ENCODE measurements around the gene MSRB1. TPM values are rescaled to one million over a fixed set of nuclear protein-coding genes. Genes with fewer than 3 reads are reported as not detected.

Gene MSRB1
- total RNA-seq, 4 donors from 2014 or later = 5.0 to 43.7 (median 12.4) TPM

DNA sequence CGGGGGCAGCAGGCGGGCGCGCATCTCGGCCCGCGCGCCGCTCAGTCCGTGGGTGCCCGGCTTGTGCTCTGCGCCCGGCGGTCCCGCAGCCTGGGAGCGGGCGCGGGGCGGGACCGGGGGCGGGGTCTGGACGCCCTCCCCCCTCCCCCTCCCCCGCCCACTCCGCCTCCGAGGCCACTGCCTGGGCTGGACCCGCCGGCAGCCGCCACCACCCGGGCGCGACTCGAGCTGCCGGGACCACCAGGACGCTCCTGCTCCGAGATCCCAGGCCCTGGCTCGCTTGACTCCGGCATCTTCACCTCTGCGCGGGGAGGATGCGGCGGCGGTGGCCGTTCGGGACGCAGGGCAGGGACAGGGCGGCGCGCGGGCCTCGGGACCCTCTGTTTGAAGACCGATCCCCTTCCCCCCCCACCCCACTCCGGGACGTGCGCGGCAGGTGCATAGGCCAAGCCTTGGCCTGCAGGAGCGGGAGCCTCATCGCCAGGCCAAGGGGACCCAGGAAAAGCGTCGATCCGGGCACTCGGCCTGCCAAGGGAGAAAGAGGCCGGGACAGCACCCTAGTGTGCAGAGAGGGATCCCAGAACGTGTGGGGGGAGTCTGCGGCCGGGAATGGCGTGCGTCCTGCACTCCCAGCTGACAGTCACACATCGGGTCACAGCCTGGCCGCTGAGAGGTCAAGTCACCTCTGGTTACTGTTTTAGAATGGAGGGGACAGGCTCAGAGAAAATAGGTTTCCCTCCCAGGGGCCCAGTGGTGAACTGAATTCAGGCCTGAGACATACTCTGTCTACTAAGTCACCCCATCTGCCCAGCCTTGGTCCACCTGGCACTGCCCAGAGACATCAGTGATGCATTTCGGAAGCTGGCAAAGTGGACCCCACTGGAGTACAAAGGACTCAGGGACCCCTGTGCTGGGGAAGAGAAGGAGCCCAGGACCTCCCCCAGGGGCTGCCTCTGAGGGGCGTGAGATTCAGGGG is 24.4 kb downstream of the MSRB1 start, which contains the start of gene HS3ST6:
TSS of gene HS3ST6 (minus strand) at position 65 of the 976 bp plus-strand sequence. CDS start 92 bp downstream, outside the sequence.
- WGBS, 2 donors = 10 to 13% methylated on average over 9 to 19 of the region's 71 CpGs
- no peak for DNase-seq
- TF ChIP-seq POLR2A (IDR thresholded peaks at IDR 0.05) = no peak
- TF ChIP-seq, protein P1, sequence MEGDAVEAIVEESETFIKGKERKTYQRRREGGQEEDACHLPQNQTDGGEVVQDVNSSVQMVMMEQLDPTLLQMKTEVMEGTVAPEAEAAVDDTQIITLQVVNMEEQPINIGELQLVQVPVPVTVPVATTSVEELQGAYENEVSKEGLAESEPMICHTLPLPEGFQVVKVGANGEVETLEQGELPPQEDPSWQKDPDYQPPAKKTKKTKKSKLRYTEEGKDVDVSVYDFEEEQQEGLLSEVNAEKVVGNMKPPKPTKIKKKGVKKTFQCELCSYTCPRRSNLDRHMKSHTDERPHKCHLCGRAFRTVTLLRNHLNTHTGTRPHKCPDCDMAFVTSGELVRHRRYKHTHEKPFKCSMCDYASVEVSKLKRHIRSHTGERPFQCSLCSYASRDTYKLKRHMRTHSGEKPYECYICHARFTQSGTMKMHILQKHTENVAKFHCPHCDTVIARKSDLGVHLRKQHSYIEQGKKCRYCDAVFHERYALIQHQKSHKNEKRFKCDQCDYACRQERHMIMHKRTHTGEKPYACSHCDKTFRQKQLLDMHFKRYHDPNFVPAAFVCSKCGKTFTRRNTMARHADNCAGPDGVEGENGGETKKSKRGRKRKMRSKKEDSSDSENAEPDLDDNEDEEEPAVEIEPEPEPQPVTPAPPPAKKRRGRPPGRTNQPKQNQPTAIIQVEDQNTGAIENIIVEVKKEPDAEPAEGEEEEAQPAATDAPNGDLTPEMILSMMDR (IDR thresholded peaks at IDR 0.05) = no peak
- Histone ChIP-seq H3K4me1 (peaks cover 0 to 17% of the 10 kb centered on the region in 2 donors), H3K27ac (no peak within 1 kb of the TSS), H3K36me3 (no peaks in the 10 kb centered on the region), H3K9me3 (no peaks in the 10 kb centered on the region), H3K27me3 (peaks cover 12% of the 10 kb centered on the region), H3K4me3 (replicated peaks in 1 of 3) (no peak within 1 kb of the TSS)
- intact Hi-C loops (cut with DNase I) = no loop called here

DNA sequence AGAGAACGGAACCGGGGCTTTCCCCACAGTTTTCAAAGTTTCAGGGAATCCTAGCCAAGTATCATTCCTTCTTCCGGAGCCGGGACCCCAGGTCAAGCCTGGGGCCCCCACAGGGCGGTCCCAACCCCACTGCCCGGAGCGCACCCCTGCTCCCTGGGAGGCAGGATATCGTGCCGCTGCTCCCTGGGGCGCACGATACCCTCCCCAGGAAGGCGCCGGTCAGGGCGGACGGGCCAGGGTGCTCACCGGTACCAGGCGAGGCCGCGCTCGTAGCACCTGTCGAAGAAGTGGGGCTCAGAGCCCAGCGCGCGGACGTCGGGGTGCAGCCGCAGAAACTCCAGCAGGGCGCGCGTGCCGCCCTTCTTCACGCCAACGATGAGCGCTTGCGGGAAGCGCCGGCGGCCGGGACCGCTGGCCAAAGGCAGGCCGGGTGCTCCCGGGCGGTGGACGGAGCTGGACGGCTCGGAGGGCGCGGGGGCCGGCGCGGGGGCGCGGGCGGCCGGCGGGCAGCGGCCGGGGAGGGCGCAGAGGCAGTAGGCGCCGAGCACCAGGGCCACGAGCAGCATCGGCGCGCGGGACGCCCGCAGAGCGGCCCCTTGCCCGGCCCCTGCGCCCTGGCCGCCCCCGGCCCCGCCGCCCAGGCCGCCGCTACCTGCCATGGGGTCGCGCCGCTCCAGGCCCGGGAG is 25.2 kb downstream of the MSRB1 start:
- Histone ChIP-seq H3K27me3 (peaks cover 12% of the 10 kb centered on the region), H3K36me3 (no peaks in the 10 kb centered on the region), H3K9me3 (no peaks in the 10 kb centered on the region), H3K4me1 (peaks cover 0 to 21% of the 10 kb centered on the region in 2 donors), H3K27ac (no peak overlapping the region), H3K4me3 (replicated peaks in 1 of 3) (no peak overlapping the region)
- no peak for DNase-seq
- WGBS, 2 donors = 0% methylated on average over 4 to 10 of the region's 81 CpGs
- TF ChIP-seq, protein P1 (IDR thresholded peaks at IDR 0.05) = no peak
- no peak for TF ChIP-seq POLR2A (IDR thresholded peaks at IDR 0.05)
- intact Hi-C loops (cut with DNase I) = no loop called here

DNA sequence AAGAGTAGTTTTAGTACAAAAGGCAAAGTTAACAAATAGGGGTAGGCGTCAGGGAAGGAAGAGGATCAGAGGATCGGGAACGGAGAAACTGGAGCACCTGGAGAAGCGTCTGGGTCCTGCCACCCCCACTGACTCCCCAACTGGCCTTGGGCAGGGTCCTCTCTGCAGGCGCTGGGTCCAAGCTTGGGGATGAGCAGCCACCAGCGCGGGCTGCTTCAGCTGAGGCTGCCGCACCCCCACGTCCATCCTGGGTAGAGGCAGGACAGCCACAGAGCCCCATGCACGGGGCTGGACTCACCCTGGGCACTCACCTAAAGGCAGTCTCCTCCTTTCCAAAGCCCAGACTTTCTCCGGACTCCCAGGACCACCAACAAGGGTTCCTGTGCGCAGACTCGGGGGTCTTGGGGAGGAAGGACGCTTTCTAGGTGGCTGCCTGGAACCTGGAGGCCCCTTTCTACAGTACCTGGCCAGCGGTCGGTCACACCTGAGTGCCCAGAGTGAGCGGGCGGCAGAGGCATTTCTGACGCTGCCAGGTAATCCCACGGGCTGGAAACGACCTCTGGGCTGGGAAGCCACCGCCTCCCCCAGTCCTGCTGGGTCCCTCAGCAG is 25.8 kb downstream of the MSRB1 start:
- intact Hi-C loops (cut with DNase I) = no loop called here
- no peak for TF ChIP-seq POLR2A (IDR thresholded peaks at IDR 0.05)
- TF ChIP-seq, protein P1 (IDR thresholded peaks at IDR 0.05) = no peak
- Histone ChIP-seq H3K9me3 (no peaks in the 10 kb centered on the region), H3K4me3 (replicated peaks in 1 of 3) (no peak overlapping the region), H3K36me3 (no peaks in the 10 kb centered on the region), H3K27ac (no peak overlapping the region), H3K4me1 (peaks cover 0 to 21% of the 10 kb centered on the region in 2 donors), H3K27me3 (peaks cover 12% of the 10 kb centered on the region)
- DNase-seq = peak; percentile 25 to 38
- 7 to 18% methylated on average over 13 to 22 of the region's 22 CpGs for WGBS, 2 donors

DNA sequence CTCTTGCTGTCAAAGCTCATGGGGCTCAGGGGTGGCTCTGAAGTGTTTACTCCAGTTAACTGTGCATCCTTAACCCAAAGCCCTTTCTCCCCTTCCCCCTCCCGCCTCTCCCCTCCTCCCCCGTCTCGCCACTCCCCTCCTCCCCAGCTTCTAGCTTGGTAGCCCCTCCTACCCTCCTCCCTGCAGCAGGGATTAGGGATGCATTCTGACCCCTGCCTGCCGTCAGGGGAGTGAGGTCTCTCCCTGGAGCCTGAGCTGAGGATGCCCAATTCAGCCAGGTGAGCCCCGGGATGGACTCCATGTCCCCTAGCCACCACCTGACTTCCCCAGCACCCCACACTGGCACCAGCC is 26.4 kb downstream of the MSRB1 start:
- no peaks in the 10 kb centered on the region for H3K9me3 ChIP-seq
- intact Hi-C loops (cut with DNase I) = no loop called here
- 46 to 66% methylated on average over 5 of the region's 5 CpGs for WGBS, 2 donors
- no peak overlapping the region for H3K4me3 ChIP-seq (replicated peaks in 1 of 3)
- no peak for TF ChIP-seq POLR2A (IDR thresholded peaks at IDR 0.05)
- TF ChIP-seq, protein P1 (IDR thresholded peaks at IDR 0.05) = no peak
- DNase-seq = no peak
- H3K27me3 ChIP-seq = peaks cover 12% of the 10 kb centered on the region
- no peak overlapping the region for H3K27ac ChIP-seq
- no peaks in the 10 kb centered on the region for H3K36me3 ChIP-seq
- peaks cover 0 to 21% of the 10 kb centered on the region in 2 donors for H3K4me1 ChIP-seq
